22Rv1 (cell line): ENCODE results near the gene SCYL2.

Experiments
- H3K27ac ChIP-seq: fragments of 450-650 bp; 2 replicates; pipeline ENCODE4 v1.5.1; 2017
- ZFX ChIP-seq: fragments of 450-650 bp; IDR thresholded peaks from 2 replicates; pipeline ENCODE4 v1.6.1; 2017; ENCODE audit warnings: antibody characterized with exemption, borderline replicate concordance
- TF ChIP-seq, protein P1 (sequence below): fragments of 450-650 bp; IDR thresholded peaks from 2 replicates; pipeline ENCODE4 v1.5.1; 2017; ENCODE audit warnings: mild to moderate bottlenecking

The SCYL2 gene

GRCh38 chr12:100311317-100311716, 44.3 kb downstream of the SCYL2 start:
- H3K27ac ChIP-seq = no peak overlapping the region
- TF ChIP-seq, protein P1, sequence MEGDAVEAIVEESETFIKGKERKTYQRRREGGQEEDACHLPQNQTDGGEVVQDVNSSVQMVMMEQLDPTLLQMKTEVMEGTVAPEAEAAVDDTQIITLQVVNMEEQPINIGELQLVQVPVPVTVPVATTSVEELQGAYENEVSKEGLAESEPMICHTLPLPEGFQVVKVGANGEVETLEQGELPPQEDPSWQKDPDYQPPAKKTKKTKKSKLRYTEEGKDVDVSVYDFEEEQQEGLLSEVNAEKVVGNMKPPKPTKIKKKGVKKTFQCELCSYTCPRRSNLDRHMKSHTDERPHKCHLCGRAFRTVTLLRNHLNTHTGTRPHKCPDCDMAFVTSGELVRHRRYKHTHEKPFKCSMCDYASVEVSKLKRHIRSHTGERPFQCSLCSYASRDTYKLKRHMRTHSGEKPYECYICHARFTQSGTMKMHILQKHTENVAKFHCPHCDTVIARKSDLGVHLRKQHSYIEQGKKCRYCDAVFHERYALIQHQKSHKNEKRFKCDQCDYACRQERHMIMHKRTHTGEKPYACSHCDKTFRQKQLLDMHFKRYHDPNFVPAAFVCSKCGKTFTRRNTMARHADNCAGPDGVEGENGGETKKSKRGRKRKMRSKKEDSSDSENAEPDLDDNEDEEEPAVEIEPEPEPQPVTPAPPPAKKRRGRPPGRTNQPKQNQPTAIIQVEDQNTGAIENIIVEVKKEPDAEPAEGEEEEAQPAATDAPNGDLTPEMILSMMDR = no peak
- TF ChIP-seq ZFX = no peak

GRCh38 chr12:100317371-100317770, 50.4 kb downstream of the SCYL2 start:
- TF ChIP-seq, protein P1 = no peak
- TF ChIP-seq ZFX = no peak
- H3K27ac ChIP-seq = no peak overlapping the region

DNA sequence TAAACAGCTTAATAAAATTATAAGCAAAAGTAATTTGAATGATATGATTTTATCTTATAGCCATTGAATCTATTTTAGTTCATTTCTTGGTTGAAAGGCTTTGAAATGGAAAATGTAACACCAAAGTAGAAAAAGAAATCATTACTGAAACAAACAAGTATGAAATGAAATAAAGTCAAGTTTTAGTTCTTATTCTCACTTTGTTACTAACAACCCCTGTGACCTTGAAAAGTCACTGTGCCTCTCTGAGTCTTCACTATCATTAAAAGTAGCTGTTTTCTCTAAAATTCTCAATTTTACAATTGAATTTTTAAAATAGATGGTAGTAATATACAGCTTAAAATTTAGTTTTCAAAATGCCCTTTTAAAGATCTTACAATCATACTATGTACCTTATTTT, 57.5 kb downstream of the SCYL2 start:
- no peak overlapping the region for H3K27ac ChIP-seq
- no peak for TF ChIP-seq ZFX
- TF ChIP-seq, protein P1 = no peak

DNA sequence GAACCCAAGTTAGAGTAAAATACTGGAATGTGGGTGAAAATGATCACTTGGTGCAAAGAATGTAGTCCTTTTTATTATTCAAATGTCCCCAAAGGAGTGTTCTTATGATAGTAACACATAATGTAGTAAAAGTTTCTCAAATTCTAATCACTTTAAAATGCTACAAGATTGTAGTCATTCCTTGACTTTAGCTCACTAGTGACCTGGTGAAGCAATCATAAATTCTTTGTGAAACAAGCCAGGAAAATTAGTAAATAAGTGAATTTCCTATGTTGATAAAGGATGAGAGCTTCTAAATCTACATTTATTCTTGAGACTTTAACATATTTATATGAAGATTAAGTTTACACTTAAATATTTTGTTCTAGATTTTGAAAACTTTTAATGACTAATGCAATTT, 59.2 kb downstream of the SCYL2 start:
- TF ChIP-seq, protein P1 = no peak
- TF ChIP-seq ZFX = no peak
- H3K27ac ChIP-seq = no peak overlapping the region

DNA sequence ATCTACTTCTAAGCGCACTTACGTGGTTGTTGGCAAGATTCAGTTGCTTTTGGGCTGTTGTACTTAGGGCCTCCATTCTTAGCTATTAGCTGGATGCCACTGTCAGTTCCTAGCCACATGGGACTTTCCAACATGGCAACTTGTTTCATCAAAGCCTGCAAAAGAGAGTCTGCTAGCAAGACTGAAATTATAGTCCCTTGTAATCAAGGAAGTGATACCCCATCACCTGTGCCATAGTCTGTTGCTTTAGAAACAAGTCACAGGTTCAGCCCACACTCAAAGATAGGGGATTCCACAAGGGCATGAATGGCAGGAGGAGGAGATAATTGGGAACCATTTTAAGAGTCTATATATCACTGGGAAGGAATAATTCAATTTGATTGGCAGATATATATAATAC, 62.8 kb downstream of the SCYL2 start:
- TF ChIP-seq ZFX = no peak
- TF ChIP-seq, protein P1 = no peak
- H3K27ac ChIP-seq = no peak overlapping the region

DNA sequence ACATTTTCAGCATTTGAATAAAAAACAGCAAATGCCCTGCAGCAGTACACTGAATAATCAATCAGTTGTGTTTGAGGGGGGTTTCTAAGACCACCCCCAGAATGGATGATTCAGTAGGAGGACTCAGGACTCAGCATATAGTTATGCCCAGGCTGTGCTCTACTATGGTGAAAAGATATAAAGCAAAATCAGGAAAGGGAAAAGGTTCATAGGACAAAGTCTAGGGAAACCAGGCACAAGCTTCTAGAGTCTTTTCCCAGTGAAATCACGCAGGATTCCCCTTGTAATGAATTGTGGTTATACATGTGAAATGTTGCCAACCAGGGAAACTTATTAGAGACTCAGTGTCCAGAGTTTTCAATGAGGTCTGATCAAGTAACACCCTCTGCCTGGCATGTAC, 64.9 kb downstream of the SCYL2 start:
- H3K27ac ChIP-seq = no peak overlapping the region
- TF ChIP-seq, protein P1 = no peak
- no peak for TF ChIP-seq ZFX

DNA sequence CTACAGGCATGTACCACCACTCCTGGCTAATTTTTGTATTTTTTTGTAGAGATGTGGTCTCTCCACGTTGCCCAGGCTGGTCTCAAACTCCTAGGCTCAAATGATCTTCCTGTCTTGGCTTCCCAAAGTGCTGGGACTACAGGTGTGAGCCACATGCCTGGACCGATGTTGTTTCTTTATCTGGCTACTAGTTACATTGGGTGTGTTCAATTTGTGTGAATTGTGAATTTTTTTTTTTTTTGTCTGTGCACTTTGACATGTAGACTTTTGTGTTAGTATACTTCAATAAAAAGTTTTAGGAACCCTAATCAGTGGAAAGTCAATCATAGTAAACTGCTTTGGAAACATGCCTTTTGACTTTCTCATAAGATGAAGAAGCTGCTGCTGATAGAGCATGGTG, 65.9 kb downstream of the SCYL2 start:
- H3K27ac ChIP-seq = no peak overlapping the region
- no peak for TF ChIP-seq ZFX
- TF ChIP-seq, protein P1 = no peak
